NCI-H2081 (cell line): ENCODE results near the gene CACNA1D.
"Not testable (repeated sequence)": the region's sequence is repeated elsewhere in the genome, so short reads cannot be mapped to it uniquely, and the experiment has no call there.

ENCODE experiments used
- DNase-seq, 2 experiments: peaks; one replicate each; lab custom pipeline; 2025; lab: John Stamatoyannopoulos, UW

CACNA1D gene

DNA sequence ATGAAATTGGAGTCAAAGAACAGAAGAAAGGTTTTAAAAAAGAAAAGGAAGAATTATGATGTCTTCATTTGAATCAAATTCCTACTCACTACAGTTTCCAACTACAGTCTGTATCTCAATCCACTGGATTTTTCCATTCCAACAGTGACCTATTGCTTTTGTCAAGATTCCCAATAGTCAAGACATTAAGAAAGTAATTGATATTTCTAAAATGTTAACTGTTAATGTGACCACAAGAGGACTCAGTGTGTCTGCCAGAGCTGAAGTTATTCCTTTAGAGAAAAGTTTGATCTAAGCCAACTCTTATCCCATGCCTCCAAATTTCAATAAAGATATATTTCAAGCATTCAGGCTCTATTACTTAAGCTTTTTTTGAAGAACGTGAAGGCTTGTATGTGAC, 163.2 kb downstream of the CACNA1D start:
- DNase-seq, result no peak

DNA sequence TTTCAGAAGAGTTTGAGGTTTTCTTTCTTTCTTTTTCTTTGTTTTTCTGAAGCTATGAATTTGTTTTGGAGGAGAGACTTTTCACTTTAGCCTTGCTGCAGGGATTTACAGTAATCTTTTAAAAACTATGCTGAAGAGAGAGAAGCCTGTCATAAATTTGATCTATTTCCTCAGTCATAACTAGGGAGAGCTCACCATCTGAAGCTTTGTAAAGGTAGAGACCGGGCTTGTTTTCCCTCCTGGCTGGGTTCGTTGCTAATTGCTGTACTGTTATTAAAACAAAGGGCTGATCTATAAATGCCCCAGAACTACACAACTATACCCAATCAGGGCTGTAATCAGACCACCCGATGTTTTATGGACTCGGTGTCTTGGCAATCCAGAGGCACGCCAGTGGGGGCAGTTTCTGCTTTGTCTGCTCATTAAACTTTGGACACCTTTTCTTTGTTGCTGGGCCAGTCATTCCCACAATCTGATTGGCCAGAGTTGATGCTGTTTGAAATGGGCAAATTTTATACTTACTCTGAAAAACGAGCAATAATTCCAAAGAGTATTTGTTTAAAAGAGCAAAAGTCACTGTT, 164.3 kb downstream of the CACNA1D start:
- no peak for DNase-seq

DNA sequence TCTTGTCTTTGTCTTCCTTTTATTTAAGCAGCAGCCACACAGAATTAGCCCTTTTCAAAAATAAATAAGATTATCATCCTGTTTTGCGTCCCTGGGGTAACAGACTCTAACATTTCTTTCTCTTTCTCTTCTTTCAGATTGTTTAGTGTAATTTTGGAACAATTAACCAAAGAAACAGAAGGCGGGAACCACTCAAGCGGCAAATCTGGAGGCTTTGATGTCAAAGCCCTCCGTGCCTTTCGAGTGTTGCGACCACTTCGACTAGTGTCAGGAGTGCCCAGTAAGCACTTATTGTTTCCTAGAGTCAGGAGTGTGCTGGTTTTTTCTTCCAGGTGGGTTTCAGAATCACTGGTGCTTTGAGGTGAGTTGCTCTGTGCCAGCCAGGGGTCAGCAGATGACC, 165.6 kb downstream of the CACNA1D start:
- DNase-seq, result no peak

DNA sequence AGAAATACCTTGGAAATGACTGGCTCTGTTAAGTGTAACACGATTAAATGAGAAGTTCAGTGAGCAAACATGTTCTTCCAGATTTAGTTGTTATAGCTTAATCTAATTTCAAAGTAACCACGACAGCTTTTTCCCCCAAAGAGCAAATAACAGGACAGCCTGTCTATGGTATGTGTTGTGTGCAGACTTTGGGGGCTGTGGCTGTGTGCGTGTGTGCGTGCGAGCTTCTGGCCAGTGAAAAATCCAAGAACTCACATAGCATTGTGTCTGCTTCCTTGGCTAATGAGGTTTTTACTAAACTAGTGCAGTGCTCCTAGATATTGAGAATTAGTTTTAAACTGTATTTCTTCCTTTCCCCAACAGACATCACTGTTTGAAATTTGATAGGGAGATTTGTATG, 167.1 kb downstream of the CACNA1D start:
- DNase-seq, result no peak

DNA sequence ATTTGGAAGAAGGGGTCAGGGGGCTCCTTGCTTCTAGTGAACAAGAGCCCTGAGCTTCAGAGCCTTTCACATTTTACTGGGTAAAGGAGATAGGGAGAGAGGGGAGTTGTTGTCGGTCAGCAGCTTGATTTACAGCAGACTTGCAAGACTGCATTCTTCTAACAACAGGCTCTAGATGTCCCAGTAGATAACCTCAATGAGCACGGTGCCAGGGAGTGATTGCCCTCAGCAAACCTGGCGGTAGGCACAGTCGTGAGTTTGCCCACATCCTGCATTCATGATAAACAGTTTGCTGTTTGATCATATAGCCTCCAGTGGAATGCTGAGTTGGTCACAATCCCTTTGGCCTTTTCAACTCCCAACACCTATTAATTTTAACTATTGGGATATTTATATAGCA, 170.4 kb downstream of the CACNA1D start:
- not testable (repeated sequence) for DNase-seq

DNA sequence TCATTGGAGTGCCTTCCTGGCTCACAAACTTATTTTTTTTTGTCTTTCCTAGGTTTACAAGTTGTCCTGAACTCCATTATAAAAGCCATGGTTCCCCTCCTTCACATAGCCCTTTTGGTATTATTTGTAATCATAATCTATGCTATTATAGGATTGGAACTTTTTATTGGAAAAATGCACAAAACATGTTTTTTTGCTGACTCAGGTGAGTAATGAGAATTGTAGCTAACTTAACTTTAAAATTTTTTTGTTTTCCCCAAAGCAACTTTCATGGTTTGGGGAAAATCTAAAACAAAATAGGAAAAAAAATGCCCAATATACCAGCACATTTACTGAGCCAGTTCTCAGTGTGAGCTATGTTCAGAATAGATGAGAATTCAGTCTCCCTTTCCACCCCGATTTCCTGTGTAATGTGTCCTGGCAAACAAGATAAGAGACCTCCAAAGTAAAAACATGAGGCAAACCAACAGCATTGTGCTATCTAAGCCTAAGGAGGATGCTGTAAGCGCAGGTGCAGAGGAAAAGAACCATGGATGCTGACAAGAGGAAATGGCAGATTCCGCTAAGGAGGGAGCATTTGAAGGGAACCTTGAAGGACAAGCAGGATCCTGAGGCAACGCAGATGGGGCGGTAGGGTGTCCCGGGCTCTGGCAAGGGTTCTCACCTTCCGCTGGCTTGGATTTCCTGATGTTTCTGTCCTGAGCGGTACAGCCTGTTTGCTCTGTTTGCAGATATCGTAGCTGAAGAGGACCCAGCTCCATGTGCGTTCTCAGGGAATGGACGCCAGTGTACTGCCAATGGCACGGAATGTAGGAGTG, 171.4 kb downstream of the CACNA1D start:
- no peak for DNase-seq

DNA sequence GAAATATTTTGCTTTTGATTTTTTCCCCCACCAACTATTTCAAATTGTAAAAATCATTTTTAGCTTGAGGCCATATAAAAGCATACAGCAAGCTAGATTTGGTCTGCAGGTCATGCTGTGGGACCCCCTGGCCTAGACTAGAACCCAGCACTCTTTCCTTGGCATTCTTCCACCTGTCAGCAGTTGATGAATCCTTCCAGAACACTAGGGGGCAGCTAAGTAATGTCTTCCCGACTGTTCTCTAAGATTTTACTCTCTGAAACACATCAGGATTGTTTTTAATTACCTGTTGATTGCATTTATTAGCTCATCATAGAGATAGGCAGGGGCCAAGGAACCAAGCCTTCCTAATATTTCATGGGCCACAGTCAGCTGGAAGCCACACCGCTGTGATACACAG, 174.5 kb downstream of the CACNA1D start:
- no peak for DNase-seq

DNA sequence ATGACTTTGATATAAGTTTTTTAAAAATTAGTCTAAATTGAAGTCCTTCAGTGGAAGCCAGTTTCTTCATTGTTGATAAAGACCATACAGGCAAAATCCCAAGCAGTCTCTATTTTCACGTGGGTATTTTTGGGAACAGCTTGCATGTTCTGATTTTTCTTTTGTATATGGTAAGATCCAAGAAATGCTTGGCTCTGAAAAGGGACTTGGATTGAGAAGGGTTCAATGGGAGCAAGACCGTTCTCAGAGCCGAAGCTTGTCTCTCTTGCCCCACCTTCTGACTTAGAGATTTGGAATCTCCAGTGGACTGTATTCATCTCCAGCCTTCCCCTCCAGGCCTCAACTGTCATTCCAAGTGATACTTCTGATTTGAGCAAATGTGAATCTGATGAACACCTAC, 176.3 kb downstream of the CACNA1D start:
- DNase-seq, result no peak

DNA sequence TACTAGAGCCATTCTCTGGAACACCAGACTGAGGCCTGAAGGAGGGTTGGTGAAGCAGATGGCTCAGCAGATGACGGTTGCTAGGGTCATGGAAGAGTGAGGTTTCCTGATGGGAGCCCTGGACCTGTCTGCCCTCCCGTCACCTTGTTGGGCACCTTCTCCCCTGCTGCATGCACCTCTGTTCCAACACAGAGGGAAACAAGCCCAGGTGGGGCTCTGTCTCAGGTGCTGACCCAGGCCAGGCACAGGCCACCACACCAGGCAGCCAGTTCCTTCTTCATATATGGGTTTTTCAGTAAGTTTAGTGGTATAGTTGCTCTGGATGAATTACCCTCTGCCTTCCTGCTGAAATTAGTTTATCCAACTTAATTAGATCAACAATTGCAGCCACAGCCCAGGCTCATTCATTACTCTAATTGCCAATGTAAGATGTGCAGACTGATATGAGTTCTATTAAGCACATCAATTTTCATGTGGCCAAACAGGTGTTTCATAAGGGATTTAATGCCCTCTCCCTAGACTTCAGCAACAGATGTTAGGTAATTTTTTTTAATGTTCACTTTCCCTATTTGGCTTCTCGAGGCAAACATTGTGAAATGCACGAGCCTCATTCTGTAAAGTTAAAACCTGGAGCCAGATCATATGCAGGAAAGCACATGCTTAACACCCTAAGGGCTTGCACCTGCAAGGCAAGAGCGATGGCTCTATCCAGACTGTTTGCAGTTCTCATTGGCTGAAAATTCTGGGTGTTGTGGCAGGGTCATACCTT, 177.0 kb downstream of the CACNA1D start:
- peak; percentile 41 to 76 for DNase-seq

DNA sequence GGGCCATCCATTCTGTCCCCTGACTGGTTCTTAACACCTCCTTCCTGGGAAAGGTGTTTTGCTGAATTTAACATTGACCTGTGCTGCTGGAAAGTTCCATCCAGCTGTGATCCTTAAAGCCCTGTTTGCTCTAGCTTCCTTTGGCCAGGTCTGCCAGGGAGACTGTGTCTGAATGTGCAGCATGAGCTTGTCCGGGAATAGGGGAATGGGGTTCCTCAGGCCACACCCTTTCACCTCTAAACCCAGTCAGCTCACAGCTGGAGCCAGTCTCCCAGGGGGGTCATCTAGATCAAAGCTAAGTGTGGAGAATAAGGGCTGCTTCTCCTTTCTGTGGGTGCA, 177.5 kb downstream of the CACNA1D start:
- no peak for DNase-seq

DNA sequence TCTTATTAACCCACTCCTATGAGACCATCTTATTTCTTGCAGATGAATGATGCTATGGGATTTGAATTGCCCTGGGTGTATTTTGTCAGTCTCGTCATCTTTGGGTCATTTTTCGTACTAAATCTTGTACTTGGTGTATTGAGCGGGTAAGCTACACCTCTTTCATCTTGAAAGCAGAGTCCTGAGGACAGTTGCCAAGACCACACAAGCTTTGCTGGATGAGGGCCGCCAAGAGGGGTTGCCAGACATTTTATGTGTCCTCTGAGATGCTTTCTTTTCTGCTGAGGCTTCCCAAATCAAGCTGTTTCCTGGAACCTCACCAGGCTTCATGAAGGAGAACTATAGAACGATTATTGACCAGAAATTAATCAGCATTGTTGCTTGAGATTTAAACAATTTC, 178.6 kb downstream of the CACNA1D start:
- no peak for DNase-seq

DNA sequence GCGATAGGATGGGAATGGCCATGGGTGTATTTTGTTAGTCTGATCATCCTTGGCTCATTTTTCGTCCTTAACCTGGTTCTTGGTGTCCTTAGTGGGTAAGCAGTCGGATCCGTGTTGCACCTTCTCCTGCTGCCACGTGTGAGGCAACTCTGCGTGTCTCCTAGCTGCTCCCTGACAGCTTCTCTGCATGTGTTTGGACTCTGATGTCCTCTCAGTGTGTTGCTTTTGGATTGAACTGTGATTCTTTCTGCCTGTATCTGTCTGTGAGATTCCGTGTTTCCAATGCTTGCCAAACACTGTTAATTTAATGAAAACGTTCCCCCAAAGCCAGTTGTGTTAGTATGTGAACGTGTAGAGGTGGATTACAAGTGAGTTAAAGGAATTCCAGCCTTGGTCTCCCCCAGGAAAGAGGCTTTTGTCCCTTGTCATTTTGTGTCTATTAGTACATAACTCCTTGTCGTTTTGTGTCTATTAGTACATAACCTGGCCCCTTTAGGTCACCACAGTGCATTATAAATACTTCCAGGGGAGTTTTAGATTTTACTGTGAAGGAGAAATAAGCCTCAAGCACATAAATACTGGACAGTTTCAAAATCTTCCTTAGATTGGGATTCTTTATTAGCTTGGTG, 179.4 kb downstream of the CACNA1D start:
- no peak for DNase-seq

DNA sequence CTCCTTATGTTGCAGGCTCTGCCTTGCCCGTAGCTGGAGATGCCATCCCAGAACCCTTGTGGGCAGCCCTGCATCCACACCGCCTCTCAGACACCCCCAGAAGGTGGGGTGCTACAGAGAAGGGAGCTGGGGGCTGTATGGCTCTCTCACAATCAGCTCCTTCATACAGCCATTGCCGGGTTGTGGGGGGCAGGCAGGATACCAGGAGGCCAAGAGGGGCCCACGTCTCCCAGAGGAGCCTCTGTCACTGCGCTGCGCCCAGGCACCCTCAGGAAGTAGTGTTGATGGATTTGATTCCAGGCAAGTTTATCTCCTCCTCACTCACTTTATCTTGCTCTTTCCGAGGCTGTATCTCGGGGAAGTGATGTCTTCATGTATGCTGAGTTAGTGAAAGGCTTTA, 180.2 kb downstream of the CACNA1D start:
- no peak for DNase-seq

DNA sequence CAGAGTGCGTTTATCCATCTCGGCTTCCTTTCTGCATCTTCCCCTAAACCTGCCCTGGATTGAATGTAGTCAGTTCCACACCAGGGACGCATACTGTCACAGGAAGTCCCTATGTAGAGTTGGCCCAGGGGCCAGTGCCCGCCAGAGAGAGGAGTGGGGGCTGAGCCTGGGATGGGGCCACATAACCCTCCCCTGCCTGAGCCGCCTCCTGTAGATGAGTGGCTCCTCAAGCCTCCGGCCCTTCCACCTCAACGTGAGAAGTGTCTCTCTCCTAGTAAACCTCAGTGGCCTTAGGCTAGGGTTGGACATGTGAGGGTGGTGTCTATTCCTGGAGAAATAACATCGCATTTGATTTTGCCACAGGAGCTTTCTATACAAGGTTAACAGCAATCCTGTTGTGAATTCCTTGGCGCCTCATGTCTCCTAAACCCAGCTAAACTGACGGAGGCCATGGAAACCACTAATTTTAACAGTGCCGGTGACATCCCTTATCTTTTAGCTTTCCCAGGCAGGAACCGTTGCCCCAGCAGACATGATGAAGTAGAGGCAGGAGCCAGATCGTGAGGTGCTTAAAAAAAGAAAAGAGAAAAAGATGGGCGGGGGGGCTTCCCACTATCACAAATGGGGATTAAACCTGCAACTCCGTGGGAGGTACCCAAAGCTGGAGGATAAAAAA, 180.7 kb downstream of the CACNA1D start:
- DNase-seq, result no peak

DNA sequence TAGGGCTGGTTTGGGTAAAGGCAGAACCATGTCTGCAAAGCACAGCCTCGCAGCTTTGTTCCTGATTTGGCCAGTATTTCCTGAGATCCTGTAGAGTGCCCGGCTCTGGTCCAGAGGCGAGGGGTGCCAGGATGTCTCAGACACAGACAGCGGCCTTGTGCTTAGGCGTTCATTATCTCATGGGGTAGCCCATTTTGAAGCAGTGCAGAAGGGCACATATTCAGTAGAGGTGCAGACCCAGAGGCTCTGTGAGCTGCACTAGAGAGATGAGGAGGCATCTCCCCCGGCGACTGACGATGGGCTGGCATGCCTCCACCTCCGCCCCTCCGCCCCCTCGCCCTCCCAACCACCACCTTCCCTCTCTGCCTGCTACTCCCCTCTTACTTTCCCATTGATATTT, 181.5 kb downstream of the CACNA1D start:
- DNase-seq, result no peak

DNA sequence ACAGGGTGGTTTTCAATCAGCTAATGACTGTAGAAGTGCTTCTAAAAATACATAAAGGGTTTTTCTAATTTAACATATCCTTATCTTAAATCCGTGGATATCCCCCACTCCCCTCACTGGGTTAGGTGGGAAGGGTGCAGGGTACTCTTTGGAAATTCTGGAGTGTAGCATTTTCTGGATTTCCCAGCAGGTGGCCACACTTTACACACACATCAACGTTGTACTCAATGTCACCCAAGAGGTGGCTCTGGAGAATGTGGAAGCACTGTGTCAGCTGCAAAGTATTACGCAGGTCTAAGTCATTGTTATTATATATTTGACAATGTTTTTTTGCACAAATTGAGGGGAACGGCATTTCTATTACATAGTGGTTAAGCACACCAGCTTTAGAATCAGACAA, 183.0 kb downstream of the CACNA1D start:
- no peak for DNase-seq

DNA sequence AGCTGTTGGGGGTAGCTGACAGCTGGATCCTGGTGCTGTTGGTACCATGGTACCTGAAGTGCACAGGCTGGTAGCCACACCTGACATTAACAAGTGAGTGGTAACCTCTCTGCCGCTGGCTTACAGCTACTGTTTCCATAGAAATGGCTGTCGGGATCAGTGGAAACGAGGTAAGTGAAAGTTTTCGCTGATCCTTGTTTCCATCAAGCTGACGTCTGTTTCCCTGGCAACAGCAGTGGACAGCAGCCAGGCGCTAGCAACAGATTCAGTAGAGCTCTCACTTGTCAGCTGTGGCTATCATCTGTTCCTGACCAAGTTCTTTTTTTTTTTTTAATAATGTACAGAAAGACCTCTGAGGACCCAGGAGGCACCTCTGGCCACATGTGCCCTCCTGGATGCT, 185.6 kb downstream of the CACNA1D start:
- no peak for DNase-seq

DNA sequence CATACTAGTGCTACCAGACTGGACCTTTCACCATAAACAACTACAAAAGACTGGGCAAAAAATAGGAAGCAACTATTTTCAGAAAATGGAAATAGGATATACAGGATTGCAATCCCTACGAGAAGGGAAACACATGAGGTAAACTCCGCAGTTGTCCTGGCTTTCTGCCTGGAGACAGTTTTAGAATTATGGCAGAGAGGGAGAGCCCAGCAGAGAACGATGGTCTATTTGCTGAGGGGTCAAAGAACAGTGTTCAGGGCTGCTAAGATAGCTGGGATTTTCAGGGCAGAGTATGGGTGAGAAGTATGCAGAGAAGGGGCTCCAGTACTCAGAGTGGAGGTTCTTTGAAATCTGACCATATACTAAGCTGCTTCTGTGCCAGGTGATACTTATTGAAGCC, 188.4 kb downstream of the CACNA1D start:
- DNase-seq, result no peak

DNA sequence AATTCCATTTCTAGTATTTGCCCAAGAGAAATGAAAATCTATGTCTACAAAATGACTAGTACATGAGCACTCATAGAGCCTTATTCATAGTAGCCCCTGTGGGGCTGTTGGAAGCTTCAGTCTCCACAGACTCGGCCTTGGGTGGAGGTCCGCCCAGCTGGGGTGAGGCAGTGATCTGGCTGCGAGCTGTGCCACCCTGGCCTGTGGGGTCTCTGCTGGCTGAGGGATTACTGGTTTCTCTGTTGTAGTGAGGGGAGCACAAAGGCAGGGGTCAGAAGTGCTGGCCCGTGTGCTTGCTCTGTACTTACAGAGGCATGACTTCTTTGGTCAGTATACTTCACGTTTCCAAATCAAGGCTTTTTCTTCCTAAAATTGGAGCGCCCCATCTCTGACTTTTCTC, 193.7 kb downstream of the CACNA1D start:
- DNase-seq, result no peak

DNA sequence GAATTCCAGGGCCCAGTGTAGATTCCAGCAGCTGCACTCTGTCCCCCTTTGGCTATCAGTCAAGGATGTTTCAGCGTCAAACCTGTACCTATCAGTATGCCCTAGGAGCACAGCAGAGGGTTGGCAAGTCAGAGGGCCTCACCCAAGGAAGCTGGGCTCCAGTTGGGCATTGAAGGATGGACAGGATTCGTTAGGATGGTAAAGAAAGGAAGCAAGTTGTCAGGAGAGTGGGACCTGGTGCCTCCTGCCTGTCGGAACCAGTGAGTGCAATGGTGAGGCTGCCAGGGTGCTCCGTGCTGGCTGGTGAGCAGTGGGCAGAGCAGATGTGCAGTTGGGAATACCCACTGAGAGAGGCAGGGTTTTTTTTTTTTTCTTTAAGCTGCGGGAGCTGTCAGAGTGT, 194.6 kb downstream of the CACNA1D start:
- no peak for DNase-seq

DNA sequence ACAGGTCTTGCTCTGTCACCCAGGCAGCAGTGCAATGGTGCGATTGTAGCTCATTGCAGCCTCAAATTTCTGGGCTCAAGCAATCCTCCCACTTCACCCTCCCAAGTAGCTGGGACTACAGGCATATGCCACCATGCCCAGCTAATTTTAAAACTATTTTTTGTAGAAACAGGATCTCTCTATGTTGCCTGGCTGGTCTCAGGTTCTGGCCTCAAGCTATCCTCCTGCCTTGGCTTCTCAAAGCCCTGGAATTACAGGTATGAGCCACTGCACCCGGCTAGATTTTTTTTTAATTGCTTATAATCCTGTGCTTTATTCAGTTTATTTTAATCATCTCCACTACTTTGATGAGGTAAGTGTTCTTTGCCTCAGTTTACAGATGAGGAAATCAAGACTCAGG, 195.3 kb downstream of the CACNA1D start:
- DNase-seq, result no peak

DNA sequence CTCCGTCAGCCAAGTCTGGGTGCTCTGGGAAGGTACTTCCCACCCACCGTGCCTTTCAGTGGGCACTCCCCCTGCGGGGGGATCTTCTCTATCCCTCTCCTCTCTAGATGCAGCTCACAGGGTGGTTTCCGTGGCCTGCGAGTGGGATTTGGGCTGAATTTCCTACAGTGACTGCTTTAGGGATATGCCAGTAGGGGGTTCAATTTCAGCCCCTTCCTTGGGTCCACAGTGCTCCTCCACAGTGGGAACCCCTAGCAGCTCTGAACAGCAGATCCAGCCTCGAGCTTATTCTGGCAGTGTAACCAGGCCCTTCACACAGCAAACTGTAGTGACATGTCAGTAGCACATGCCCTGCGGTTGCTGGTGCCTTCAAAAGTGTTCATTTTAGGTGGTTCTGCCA, 196.1 kb downstream of the CACNA1D start:
- no peak for DNase-seq
